Lung (tissue), 12 donors: ENCODE results near the gene IL21R. TPM values are rescaled to one million over a fixed set of nuclear protein-coding genes. Genes with fewer than 3 reads are reported as not detected.

Source experiments
- ATAC-seq: fragments of 200-7000 bp; cut with Tn5 transposase; one replicate; pipeline ENCODE4 v1.9.1; 2020; ENCODE audit warnings: moderate number of reproducible peaks; ENCODE audit not compliant: insufficient read depth, low FRiP score
- DNase-seq, 3 donors: peaks; one replicate each; pipeline ENCODE4 v3.0.0-alpha.2; 2013 to 2017
- H3K27ac ChIP-seq, 2 donors: one replicate each; pipeline ENCODE4 v1.5.1; 2013; ENCODE audit warnings: mild to moderate bottlenecking in 2 of 2, moderate library complexity in 2 of 2, control low read depth in 1 of 2, inconsistent platforms in 1 of 2, low read depth in 1 of 2, low read length in 1 of 2
- H3K27me3 ChIP-seq, 3 donors: one replicate each; pipeline ENCODE4 v1.5.1; 2013; ENCODE audit warnings: low read length in 2 of 3; ENCODE audit not compliant: control insufficient read depth in 3 of 3, insufficient read depth in 3 of 3
- H3K36me3 ChIP-seq, 4 donors: one replicate each; pipeline ENCODE4 v1.5.1; 2013; ENCODE audit warnings: low read length in 4 of 4, mild to moderate bottlenecking in 1 of 4, moderate library complexity in 1 of 4; ENCODE audit not compliant: control insufficient read depth in 4 of 4, insufficient read depth in 4 of 4
- H3K4me1 ChIP-seq, 5 donors: one replicate each; pipeline ENCODE4 v1.5.1; 2013; ENCODE audit warnings: low read length in 5 of 5, mild to moderate bottlenecking in 2 of 5, moderate library complexity in 1 of 5; ENCODE audit not compliant: control insufficient read depth in 5 of 5, insufficient read depth in 5 of 5
- H3K4me3 ChIP-seq: one replicate; pipeline ENCODE4 v1.5.1; 2013; ENCODE audit warnings: mild to moderate bottlenecking, control low read depth, moderate library complexity
- H3K9ac ChIP-seq, 2 donors: one replicate each; pipeline ENCODE4 v1.5.1; 2013; ENCODE audit warnings: low read length in 2 of 2, control low read depth in 1 of 2; ENCODE audit not compliant: insufficient read depth in 1 of 2
- H3K9me3 ChIP-seq, 4 donors: one replicate each; pipeline ENCODE4 v1.5.1; 2013; ENCODE audit warnings: low read length in 3 of 4, mild to moderate bottlenecking in 1 of 4, moderate library complexity in 1 of 4; ENCODE audit not compliant: control insufficient read depth in 4 of 4, insufficient read depth in 3 of 4
- CTCF ChIP-seq: IDR thresholded peaks from 2 replicates; pipeline ENCODE4 v1.5.1; 2012; ENCODE audit warnings: mild to moderate bottlenecking; ENCODE audit errors: control extremely low read depth, extremely low read depth
- WGBS, 2 donors: extraction: QIAGEN DNeasy Blood & Tissue Kit; methylation state at CpG; one replicate each; pipeline ENCODE4 v1.1.7; 2013; 5-methylcytosine and 5-hydroxymethylcytosine counted together
- polyA plus RNA-seq, 2 donors: library from polyadenylated mRNA; stranded (reverse); fragments of 200-250 nt; gene quantifications; one replicate each; pipeline ENCODE4 v1.2.1, GENCODE V29; 2013
- total RNA-seq, 2 donors: library from RNA; depleted of rRNA in 1 of 2; stranded (reverse); fragments of >200 nt in 1 of 2; gene quantifications; one replicate each; pipeline ENCODE4 v1.2.1, GENCODE V29; 2014 to 2021
- donor health status: control.
- donor health status: control.
- donor health status: Bipolar disorder and iron deficiency.
- donor health status: healthy.
- donor health status: DM: yes; HTN: yes; CAD: no.

IL21R gene
- total and polyA plus RNA-seq, 4 donors = 1.0 to 6.3 (median 4.0) TPM

- no peak for TF ChIP-seq CTCF
- peak overlapping the region in 1 of 2 donors; percentile 2 for H3K27ac ChIP-seq
- H3K36me3 ChIP-seq = no peaks in the 10 kb centered on the region
- H3K4me3 ChIP-seq = no peak overlapping the region
- 41 to 64% methylated on average over 15 of the region's 15 CpGs for WGBS, 2 donors
- peak; percentile 56 for ATAC-seq
- H3K9ac ChIP-seq = no peak overlapping the region
- no peaks in the 10 kb centered on the region for H3K27me3 ChIP-seq
- no peaks in the 10 kb centered on the region for H3K4me1 ChIP-seq
- H3K9me3 ChIP-seq = peaks cover 0 to 16% (median 2%) of the 10 kb centered on the region in 4 donors
- DNase-seq = no peak
Measured at GRCh38 chr16:27383556-27384243, 18.3 kb upstream of the IL21R start.

GRCh38 chr16:27384425-27384824 lies 17.5 kb upstream of the IL21R start:
- no peak for TF ChIP-seq CTCF
- no peak overlapping the region for H3K4me3 ChIP-seq

GRCh38 chr16:27385398-27385797 lies 16.6 kb upstream of the IL21R start:
- WGBS, 2 donors = 91 to 95% methylated on average over 7 of the region's 7 CpGs
- peaks cover 0 to 16% (median 2%) of the 10 kb centered on the region in 4 donors for H3K9me3 ChIP-seq
- no peak overlapping the region for H3K4me3 ChIP-seq
- H3K9ac ChIP-seq = no peak overlapping the region
- TF ChIP-seq CTCF = no peak
- ATAC-seq (no peak), DNase-seq (no peak)
- no peaks in the 10 kb centered on the region for H3K27me3 ChIP-seq
- H3K36me3 ChIP-seq = no peaks in the 10 kb centered on the region
- H3K27ac ChIP-seq = no peak overlapping the region
- no peaks in the 10 kb centered on the region for H3K4me1 ChIP-seq

More at GRCh38 chr16:27384425-27384824, 17.5 kb upstream of the IL21R start:
- no peak for ATAC-seq
- Histone ChIP-seq H3K9me3 (peaks cover 0 to 16% (median 2%) of the 10 kb centered on the region in 4 donors), H3K27me3 (no peaks in the 10 kb centered on the region), H3K36me3 (no peaks in the 10 kb centered on the region), H3K4me1 (no peaks in the 10 kb centered on the region), H3K9ac (no peak overlapping the region), H3K27ac (no peak overlapping the region)
- WGBS, 2 donors = 60 to 70% methylated on average over 5 of the region's 5 CpGs
- no peak for DNase-seq
